Astrocyte of the spinal cord (primary cell): ENCODE results near the gene PITPNM3.

Source experiments
- DNase-seq: peaks from one replicate; pipeline ENCODE4 v3.0.0; 2011; ENCODE audit warnings: low read depth, low spot score
- H3K4me3 ChIP-seq: 2 replicates; pipeline ENCODE4 v1.5.1; 2011; ENCODE audit warnings: low read depth, mild to moderate bottlenecking, low read length, moderate library complexity
- CTCF ChIP-seq: IDR thresholded peaks from 2 replicates; pipeline ENCODE4 v1.5.1; 2012; ENCODE audit warnings: low read depth, mild to moderate bottlenecking, low read length, inconsistent platforms
- in situ Hi-C: cut with HindIII; loops from 2 replicates; pipeline ENCODE4 v1.10.0; 2017; ENCODE audit warnings: low sequenced_read_pairs

Gene PITPNM3

GRCh38 chr17:6442775-6443174 is 113.6 kb downstream of the PITPNM3 start:
- TF ChIP-seq CTCF: no peak
- no peak overlapping the region for H3K4me3 ChIP-seq
- DNase-seq: no peak
- in situ Hi-C loops: no loop called here

- TF ChIP-seq CTCF: no peak
- DNase-seq: no peak
- no peak overlapping the region for H3K4me3 ChIP-seq
- in situ Hi-C loops: no loop called here
Measured at GRCh38 chr17:6439951-6440350, 116.4 kb downstream of the PITPNM3 start.

GRCh38 chr17:6437956-6438355 is 118.4 kb downstream of the PITPNM3 start:
- no peak for DNase-seq
- TF ChIP-seq CTCF: no peak
- no peak overlapping the region for H3K4me3 ChIP-seq
- in situ Hi-C loops: no loop called here

- H3K4me3 ChIP-seq: no peak overlapping the region
- in situ Hi-C loops: no loop called here
- DNase-seq: no peak
- no peak for TF ChIP-seq CTCF
Measured at GRCh38 chr17:6437466-6437865, 118.9 kb downstream of the PITPNM3 start.

- DNase-seq: peak; percentile 57
- H3K4me3 ChIP-seq: no peak overlapping the region
- in situ Hi-C loops: no loop called here
- TF ChIP-seq CTCF: peak; percentile 91
Measured at GRCh38 chr17:6435968-6436367, 120.4 kb downstream of the PITPNM3 start.

- no peak within 1 kb of the TSS for H3K4me3 ChIP-seq
- in situ Hi-C loops: no loop called here
- no peak for DNase-seq
- no peak for TF ChIP-seq CTCF
Measured at GRCh38 chr17:6435051-6435450, 121.3 kb downstream of the PITPNM3 start, which contains the start of gene AIPL1. TSS of gene AIPL1 (minus strand) at chr17:6435121. CDS start at chr17:6435104, 17 bp downstream.

GRCh38 chr17:6430769-6431168 is 125.6 kb downstream of the PITPNM3 start:
- no peak overlapping the region for H3K4me3 ChIP-seq
- in situ Hi-C loops: no loop called here
- TF ChIP-seq CTCF: peak; percentile 46
- DNase-seq: no peak
